Endodermal cell (in vitro differentiated cells): ENCODE data around the gene CPB1. TPM values are rescaled to one million over a fixed set of nuclear protein-coding genes. Genes with fewer than 3 reads are reported as not detected.

Experiments
- DNase-seq: peaks from one replicate; pipeline ENCODE4 v3.0.0-alpha.2; 2017
- H3K27ac ChIP-seq: 2 replicates; pipeline ENCODE4 v1.5.1; 2013; ENCODE audit warnings: mild to moderate bottlenecking, low read depth, low read length, moderate library complexity
- H3K27me3 ChIP-seq: 2 replicates; pipeline ENCODE4 v1.6.1; 2013; ENCODE audit warnings: mild to moderate bottlenecking, low read length, moderate library complexity; ENCODE audit not compliant: insufficient read depth, control insufficient read depth, poor library complexity, severe bottlenecking
- H3K36me3 ChIP-seq: 2 replicates; pipeline ENCODE4 v1.7.0; 2013; ENCODE audit warnings: mild to moderate bottlenecking, low read length, moderate library complexity; ENCODE audit not compliant: control insufficient read depth, insufficient read depth
- H3K4me1 ChIP-seq: one replicate; pipeline ENCODE4 v1.7.0; 2013; ENCODE audit warnings: low read length; ENCODE audit not compliant: control insufficient read depth, insufficient read depth
- H3K4me3 ChIP-seq: 2 replicates; pipeline ENCODE4 v1.5.1; 2013; ENCODE audit warnings: mild to moderate bottlenecking, low read length, moderate library complexity
- H3K9ac ChIP-seq: 2 replicates; pipeline ENCODE4 v1.6.1; 2013; ENCODE audit warnings: mild to moderate bottlenecking, low read length, moderate library complexity; ENCODE audit not compliant: poor library complexity, severe bottlenecking; ENCODE audit errors: extremely low read depth
- H3K9me3 ChIP-seq: 2 replicates; pipeline ENCODE4 v1.6.1; 2013; ENCODE audit warnings: mild to moderate bottlenecking, low read length, moderate library complexity; ENCODE audit not compliant: control insufficient read depth
- H3K27ac Mint-ChIP-seq: 2 replicates; pipeline ENCODE4 v1.8.0; 2020; ENCODE audit warnings: mixed read lengths
- H3K27me3 Mint-ChIP-seq: 2 replicates; pipeline ENCODE4 v1.8.0; 2021; ENCODE audit warnings: mild to moderate bottlenecking, mixed read lengths; ENCODE audit not compliant: insufficient read depth
- H3K36me3 Mint-ChIP-seq: 2 replicates; pipeline ENCODE4 v1.8.0; 2020; ENCODE audit warnings: low read depth, mixed read lengths
- H3K4me1 Mint-ChIP-seq: 2 replicates; pipeline ENCODE4 v1.8.0; 2020; ENCODE audit warnings: mixed read lengths
- H3K4me3 Mint-ChIP-seq: 2 replicates; pipeline ENCODE4 v1.8.0; 2020; ENCODE audit warnings: mild to moderate bottlenecking, moderate library complexity, mixed read lengths
- H3K9me3 Mint-ChIP-seq: 2 replicates; pipeline ENCODE4 v1.8.0; 2020; ENCODE audit warnings: mild to moderate bottlenecking, mixed read lengths
- WGBS, 2 experiments: methylation state at CpG; one replicate each; pipeline versions ENCODE4 v1.1.5 to v1.1.7; 2013; ENCODE audit warnings: missing lambda C conversion rate in 2 of 2, mixed read lengths in 1 of 2; ENCODE audit not compliant: insufficient coverage in 1 of 2, insufficient read length in 1 of 2; 5-methylcytosine and 5-hydroxymethylcytosine counted together
- total RNA-seq, 2 donors: library from RNA; stranded (reverse); fragmentation: NEBNext Ultra II Directional in 1 of 2; extraction: Animal tissue kit (Norgen Biotek cat#: 25700) in 1 of 2; gene quantifications; 2 replicates in 1 of 2; 3 replicates in 1 of 2; pipeline ENCODE4 v1.2.1, GENCODE V29; 2021
- TF ChIP-seq, protein P1 (sequence below): fragments of 200-600 bp; sonication (generic); conservative IDR thresholded peaks from 2 replicates; pipeline ENCODE4 v1.5.0; 2021; ENCODE audit warnings: antibody characterized with exemption, mild to moderate bottlenecking

The CPB1 gene
- total RNA-seq, 2 donors from 2014 or later = 0.51 TPM; not detected in 1

DNA sequence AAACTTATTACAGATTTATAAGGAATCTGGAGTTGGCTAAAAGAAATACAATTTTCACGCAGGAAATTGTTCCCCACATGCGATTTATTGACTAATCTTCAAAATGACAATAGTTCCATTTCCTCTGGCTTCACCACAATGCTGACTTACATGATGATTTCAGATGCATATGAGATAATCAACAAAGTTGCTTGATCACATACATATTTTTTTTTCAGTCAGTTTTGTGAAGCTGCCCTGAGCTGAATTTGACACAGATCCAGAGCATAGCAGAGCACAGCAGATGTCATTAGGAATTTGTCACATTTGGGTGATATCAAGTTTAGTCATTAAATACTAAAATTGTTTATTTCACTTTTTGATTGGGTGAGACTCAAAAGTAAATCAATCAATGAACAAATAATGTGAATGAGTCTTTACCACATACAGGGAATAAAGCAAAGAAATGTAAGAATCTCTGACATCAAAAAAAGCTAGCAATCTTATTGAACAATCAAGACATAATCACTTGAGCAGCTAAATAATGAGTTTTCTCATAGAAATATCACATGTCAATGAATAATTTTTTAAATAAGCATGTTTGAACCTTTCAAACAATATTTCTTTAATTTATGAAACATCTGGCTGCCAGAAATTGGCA, 18.3 kb downstream of the CPB1 start:
- Histone ChIP-seq H3K4me3 (no peak overlapping the region), H3K27me3 (no peaks in the 10 kb centered on the region), H3K36me3 (no peaks in the 10 kb centered on the region), H3K9ac (no peak overlapping the region), H3K4me1 (no peaks in the 10 kb centered on the region), H3K9me3 (no peaks in the 10 kb centered on the region), H3K27ac (no peak overlapping the region)
- Mint-ChIP-seq H3K4me3 (no peak overlapping the region), H3K9me3 (no peaks in the 10 kb centered on the region), H3K27ac (no peak overlapping the region), H3K36me3 (no peaks in the 10 kb centered on the region), H3K4me1 (no peaks in the 10 kb centered on the region), H3K27me3 (no peaks in the 10 kb centered on the region)
- DNase-seq = no peak
- 85 to 92% methylated on average over 2 of the region's 2 CpGs for WGBS, 2 experiments
- TF ChIP-seq, protein P1, sequence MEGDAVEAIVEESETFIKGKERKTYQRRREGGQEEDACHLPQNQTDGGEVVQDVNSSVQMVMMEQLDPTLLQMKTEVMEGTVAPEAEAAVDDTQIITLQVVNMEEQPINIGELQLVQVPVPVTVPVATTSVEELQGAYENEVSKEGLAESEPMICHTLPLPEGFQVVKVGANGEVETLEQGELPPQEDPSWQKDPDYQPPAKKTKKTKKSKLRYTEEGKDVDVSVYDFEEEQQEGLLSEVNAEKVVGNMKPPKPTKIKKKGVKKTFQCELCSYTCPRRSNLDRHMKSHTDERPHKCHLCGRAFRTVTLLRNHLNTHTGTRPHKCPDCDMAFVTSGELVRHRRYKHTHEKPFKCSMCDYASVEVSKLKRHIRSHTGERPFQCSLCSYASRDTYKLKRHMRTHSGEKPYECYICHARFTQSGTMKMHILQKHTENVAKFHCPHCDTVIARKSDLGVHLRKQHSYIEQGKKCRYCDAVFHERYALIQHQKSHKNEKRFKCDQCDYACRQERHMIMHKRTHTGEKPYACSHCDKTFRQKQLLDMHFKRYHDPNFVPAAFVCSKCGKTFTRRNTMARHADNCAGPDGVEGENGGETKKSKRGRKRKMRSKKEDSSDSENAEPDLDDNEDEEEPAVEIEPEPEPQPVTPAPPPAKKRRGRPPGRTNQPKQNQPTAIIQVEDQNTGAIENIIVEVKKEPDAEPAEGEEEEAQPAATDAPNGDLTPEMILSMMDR = no peak

DNA sequence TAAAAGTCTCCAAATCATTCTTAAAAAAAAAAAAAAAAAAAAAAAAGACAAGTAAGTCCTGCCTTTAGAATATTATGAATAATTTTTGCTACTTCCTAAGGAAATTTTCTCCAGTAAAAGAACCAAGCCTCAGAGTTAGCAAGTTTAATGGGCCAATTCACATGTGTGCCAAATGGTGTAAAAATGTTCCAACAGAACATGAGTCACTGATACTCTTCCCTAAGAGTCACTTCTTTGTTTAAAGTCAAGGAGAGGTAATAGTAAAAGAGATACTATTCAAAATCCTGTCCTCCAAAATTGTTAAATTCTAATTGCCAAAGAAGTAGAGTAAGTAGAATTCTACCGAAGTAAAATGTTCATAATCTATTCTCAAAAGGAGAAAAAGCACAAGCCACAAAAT, 19.7 kb downstream of the CPB1 start:
- Histone ChIP-seq H3K27ac (no peak overlapping the region), H3K27me3 (no peaks in the 10 kb centered on the region), H3K4me1 (no peaks in the 10 kb centered on the region), H3K36me3 (no peaks in the 10 kb centered on the region), H3K9me3 (no peaks in the 10 kb centered on the region), H3K4me3 (no peak overlapping the region), H3K9ac (no peak overlapping the region)
- H3K9me3 Mint-ChIP-seq = no peaks in the 10 kb centered on the region
- no peaks in the 10 kb centered on the region for H3K36me3 Mint-ChIP-seq
- no peaks in the 10 kb centered on the region for H3K4me1 Mint-ChIP-seq
- TF ChIP-seq, protein P1 = no peak
- WGBS, 2 experiments = 93% methylated on average over 1 of the region's 1 CpG; no CpG with 5 or more reads in 1 of the 2 experiments
- DNase-seq = no peak
- H3K27ac Mint-ChIP-seq = no peak overlapping the region
- no peak overlapping the region for H3K4me3 Mint-ChIP-seq
- no peaks in the 10 kb centered on the region for H3K27me3 Mint-ChIP-seq

DNA sequence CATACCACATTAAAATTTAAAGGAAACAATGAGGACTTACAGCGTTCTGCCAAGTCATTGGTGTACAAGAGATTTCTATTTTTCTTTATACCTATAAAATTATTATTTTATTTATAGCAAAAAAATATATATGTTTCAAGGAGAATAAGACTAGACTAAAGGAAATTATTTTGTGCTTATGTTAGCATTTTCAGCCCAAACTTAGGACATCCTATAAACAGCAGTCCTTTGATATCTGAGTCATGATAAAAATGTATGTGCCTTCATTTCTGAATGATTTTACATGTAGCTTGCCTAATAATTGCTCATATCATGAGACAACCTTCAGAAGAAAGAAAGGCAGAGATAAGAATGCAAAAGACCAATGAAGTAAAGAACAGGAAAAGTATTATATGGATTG, 20.8 kb downstream of the CPB1 start:
- H3K27ac ChIP-seq = no peak overlapping the region
- Mint-ChIP-seq H3K27ac (no peak overlapping the region), H3K36me3 (no peaks in the 10 kb centered on the region), H3K4me1 (no peaks in the 10 kb centered on the region), H3K27me3 (no peaks in the 10 kb centered on the region), H3K9me3 (no peaks in the 10 kb centered on the region), H3K4me3 (no peak overlapping the region)
- WGBS, 2 experiments = 80% methylated on average over 1 of the region's 1 CpG; no CpG with 5 or more reads in 1 of the 2 experiments
- H3K36me3 ChIP-seq = no peaks in the 10 kb centered on the region
- no peaks in the 10 kb centered on the region for H3K9me3 ChIP-seq
- no peaks in the 10 kb centered on the region for H3K4me1 ChIP-seq
- TF ChIP-seq, protein P1 = no peak
- H3K4me3 ChIP-seq = no peak overlapping the region
- H3K27me3 ChIP-seq = no peaks in the 10 kb centered on the region
- no peak for DNase-seq
- H3K9ac ChIP-seq = no peak overlapping the region
